Measurements from ENCODE around the gene TBCC. TPM values are rescaled to one million over a fixed set of nuclear protein-coding genes. Genes with fewer than 3 reads are reported as not detected.

The TBCC gene
- total RNA-seq, 1 experiment from 2014 or later = 36.2 TPM

DNA sequence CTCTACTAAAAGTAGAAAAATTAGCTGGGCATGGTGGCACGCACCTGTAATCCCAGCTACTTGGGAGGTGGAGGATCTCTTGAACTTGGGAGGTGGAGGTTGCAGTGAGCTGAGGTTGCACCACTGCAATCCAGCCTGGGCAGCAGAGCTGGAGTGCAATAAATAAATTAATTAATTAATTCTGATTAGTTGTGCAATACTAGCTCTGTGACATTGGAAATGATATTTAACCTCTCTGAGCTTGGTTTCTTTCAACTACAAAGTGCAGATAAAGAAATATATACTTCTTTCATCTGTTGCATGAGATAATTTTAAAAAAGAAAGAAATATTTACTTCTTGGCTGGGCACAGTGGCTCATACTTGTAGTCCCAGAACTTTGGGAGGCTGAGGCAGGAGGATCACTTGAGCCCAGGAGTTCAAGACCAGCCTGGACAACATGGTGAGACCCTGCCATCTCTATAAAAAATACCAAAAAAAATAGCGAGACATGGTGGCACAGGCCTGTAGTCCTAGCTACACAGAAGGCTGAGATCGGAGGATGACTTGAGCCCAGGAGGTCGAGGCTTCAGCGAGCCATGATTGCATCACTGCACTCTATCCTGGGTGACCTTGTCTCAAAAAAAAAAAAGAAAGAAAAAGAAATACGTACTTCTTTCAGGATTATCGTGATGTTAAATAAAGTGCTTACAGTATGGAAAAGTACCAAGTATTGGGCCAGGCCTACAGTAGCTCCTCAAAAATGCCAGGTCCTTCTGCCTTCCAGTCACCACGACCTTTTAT is 15.6 kb upstream of the TBCC start:
- intact Hi-C loops (cut with micrococcal nuclease; ENCODE audit: unreplicated experiment) = no loop called here
- no peak overlapping the region for H3K4me3 Mint-ChIP-seq (ENCODE audit: low read depth, unreplicated experiment)
- no TSS peak for BruUV-seq (replicated peaks)
- CTCF ChIA-PET = interaction anchor here (1.9 kb wide), 1 partner anchor 15 kb away, joined by 5 read pairs; the partner anchor contains the start of gene TBCC
- H3K36me3 Mint-ChIP-seq (ENCODE audit: insufficient read depth, unreplicated experiment) = peaks cover 7% of the 10 kb centered on the region
- H3K4me1 Mint-ChIP-seq (ENCODE audit: low read depth, unreplicated experiment) = peaks cover 13% of the 10 kb centered on the region
- H3K9me3 Mint-ChIP-seq (ENCODE audit: low read depth, unreplicated experiment) = no peaks in the 10 kb centered on the region
- H3K27ac Mint-ChIP-seq (ENCODE audit: unreplicated experiment) = no peak overlapping the region
- no peaks in the 10 kb centered on the region for H3K27me3 Mint-ChIP-seq (ENCODE audit: unreplicated experiment)
- DNase-seq = no peak
- TF ChIP-seq, protein P1, sequence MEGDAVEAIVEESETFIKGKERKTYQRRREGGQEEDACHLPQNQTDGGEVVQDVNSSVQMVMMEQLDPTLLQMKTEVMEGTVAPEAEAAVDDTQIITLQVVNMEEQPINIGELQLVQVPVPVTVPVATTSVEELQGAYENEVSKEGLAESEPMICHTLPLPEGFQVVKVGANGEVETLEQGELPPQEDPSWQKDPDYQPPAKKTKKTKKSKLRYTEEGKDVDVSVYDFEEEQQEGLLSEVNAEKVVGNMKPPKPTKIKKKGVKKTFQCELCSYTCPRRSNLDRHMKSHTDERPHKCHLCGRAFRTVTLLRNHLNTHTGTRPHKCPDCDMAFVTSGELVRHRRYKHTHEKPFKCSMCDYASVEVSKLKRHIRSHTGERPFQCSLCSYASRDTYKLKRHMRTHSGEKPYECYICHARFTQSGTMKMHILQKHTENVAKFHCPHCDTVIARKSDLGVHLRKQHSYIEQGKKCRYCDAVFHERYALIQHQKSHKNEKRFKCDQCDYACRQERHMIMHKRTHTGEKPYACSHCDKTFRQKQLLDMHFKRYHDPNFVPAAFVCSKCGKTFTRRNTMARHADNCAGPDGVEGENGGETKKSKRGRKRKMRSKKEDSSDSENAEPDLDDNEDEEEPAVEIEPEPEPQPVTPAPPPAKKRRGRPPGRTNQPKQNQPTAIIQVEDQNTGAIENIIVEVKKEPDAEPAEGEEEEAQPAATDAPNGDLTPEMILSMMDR (IDR thresholded peaks at IDR 0.05; ENCODE audit: unreplicated experiment) = no peak

DNA sequence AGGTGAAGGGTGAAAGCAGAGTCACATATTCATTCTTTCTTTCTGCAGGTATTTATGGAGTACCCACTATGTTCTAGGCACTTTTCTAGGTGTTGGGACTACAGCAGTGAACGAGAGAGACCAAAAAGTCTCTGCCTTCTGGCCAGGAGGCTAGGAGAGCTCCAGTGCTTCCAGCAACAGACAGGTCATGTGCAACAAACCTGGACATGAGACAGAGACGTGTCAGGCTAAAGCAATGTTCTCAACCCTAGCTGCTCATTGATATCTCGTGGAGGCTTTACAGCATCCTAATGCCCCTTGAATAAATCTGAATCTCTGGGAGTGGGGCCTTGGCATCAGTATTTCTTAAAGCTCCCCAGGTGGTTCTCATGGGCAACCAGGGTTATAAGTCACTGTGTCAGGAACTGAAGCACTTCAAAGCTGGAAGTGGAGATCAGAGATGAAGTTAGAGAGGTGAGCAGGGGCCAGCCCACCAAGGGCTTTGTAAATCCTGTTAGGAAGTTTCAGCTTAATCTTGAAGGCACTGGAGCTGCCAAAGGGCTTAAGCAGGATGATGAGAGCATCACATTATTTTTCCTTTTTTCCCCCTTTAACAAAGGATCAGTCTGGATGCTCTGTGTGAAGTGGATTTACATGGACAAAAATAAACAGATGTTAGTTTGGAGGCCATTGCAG is 13.0 kb upstream of the TBCC start:
- Mint-ChIP-seq H3K36me3 (ENCODE audit: insufficient read depth, unreplicated experiment) (no peaks in the 10 kb centered on the region), H3K4me1 (ENCODE audit: low read depth, unreplicated experiment) (no peaks in the 10 kb centered on the region), H3K27ac (ENCODE audit: unreplicated experiment) (no peak overlapping the region), H3K27me3 (ENCODE audit: unreplicated experiment) (no peaks in the 10 kb centered on the region), H3K9me3 (ENCODE audit: low read depth, unreplicated experiment) (no peaks in the 10 kb centered on the region), H3K4me3 (ENCODE audit: low read depth, unreplicated experiment) (no peak overlapping the region)
- intact Hi-C loops (cut with micrococcal nuclease; ENCODE audit: unreplicated experiment) = no loop called here
- no TSS peak for BruUV-seq (replicated peaks)
- DNase-seq = no peak
- TF ChIP-seq, protein P1 (IDR thresholded peaks at IDR 0.05; ENCODE audit: unreplicated experiment) = no peak
- CTCF ChIA-PET = interaction anchor here (0.7 to 1.3 kb wide), 4 partner anchors 8 to 32 kb away, joined by 3 to 16 read pairs (median 4); partner anchors contain the start of gene TBCC

DNA sequence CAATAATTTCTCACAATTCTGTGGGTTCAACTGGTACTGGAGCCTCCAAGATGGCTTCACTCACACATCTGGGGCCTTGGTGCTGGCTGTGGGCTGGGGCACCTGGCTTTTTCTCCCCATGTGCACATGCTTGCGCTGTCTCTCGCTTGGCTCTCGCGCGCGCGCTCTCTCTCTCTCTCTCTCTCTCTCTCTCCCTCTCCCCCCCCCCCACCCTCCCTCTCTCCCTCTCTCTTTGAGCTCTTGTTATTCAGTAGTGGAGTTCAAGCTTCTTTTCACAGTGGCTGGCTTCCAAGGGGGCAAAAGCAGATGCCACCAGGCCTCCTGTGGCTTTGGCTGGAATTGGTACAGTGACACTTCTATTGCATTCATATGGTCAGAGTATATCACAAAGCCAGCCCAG is 10.8 kb upstream of the TBCC start:
- TF ChIP-seq, protein P1 (IDR thresholded peaks at IDR 0.05; ENCODE audit: unreplicated experiment) = no peak
- intact Hi-C loops (cut with micrococcal nuclease; ENCODE audit: unreplicated experiment) = no loop called here
- Mint-ChIP-seq H3K36me3 (ENCODE audit: insufficient read depth, unreplicated experiment) (no peaks in the 10 kb centered on the region), H3K27me3 (ENCODE audit: unreplicated experiment) (no peaks in the 10 kb centered on the region), H3K4me3 (ENCODE audit: low read depth, unreplicated experiment) (no peak overlapping the region), H3K27ac (ENCODE audit: unreplicated experiment) (no peak overlapping the region), H3K4me1 (ENCODE audit: low read depth, unreplicated experiment) (no peaks in the 10 kb centered on the region), H3K9me3 (ENCODE audit: low read depth, unreplicated experiment) (no peaks in the 10 kb centered on the region)
- no TSS peak for BruUV-seq (replicated peaks)
- DNase-seq = no peak
- CTCF ChIA-PET = interaction anchor here (0.6 kb wide), 1 partner anchor 99 kb away, joined by 4 read pairs; no protein-coding TSS in a partner anchor

DNA sequence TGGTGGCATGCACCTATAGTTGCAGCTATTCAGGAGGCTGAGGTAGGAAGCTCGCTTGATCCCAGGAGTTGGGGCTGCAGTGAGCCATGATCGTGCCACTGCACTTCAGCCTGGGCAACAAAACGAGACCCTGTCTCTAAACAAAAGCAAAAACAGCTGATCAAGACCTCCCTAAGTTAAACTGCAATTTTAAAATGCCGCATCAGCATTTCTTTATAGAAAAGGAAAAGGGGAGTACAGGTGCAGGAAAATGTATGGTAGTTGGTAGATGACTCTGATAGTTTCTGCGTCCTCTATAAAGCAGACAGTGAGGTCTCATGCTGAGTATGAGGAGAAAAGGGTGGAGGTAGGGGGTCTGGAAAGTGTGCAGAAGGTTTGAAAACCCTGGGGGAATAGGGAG is 8.9 kb upstream of the TBCC start:
- no peaks in the 10 kb centered on the region for H3K27me3 Mint-ChIP-seq (ENCODE audit: unreplicated experiment)
- TF ChIP-seq, protein P1 (IDR thresholded peaks at IDR 0.05; ENCODE audit: unreplicated experiment) = no peak
- H3K4me3 Mint-ChIP-seq (ENCODE audit: low read depth, unreplicated experiment) = no peak overlapping the region
- H3K4me1 Mint-ChIP-seq (ENCODE audit: low read depth, unreplicated experiment) = no peaks in the 10 kb centered on the region
- H3K9me3 Mint-ChIP-seq (ENCODE audit: low read depth, unreplicated experiment) = no peaks in the 10 kb centered on the region
- no peaks in the 10 kb centered on the region for H3K36me3 Mint-ChIP-seq (ENCODE audit: insufficient read depth, unreplicated experiment)
- no peak overlapping the region for H3K27ac Mint-ChIP-seq (ENCODE audit: unreplicated experiment)
- DNase-seq = no peak
- BruUV-seq (replicated peaks) = no TSS peak
- CTCF ChIA-PET = interaction anchor here (0.6 kb wide), 1 partner anchor 1440 kb away, joined by 3 read pairs; no protein-coding TSS in a partner anchor
- intact Hi-C loops (cut with micrococcal nuclease; ENCODE audit: unreplicated experiment) = no loop called here

All from Calu3 (cell line).